ENCODE measurements around the gene AIF1L.

The AIF1L gene

GRCh38 chr9:131067625-131068024 is 28.7 kb upstream of the AIF1L start:
- H3K4me3 ChIP-seq (ENCODE audit: low read depth, low read length): no peak overlapping the region
- no peak for TF ChIP-seq CTCF (IDR thresholded peaks at IDR 0.05; ENCODE audit: low read depth, low read length)

- no peak overlapping the region for H3K4me3 ChIP-seq (ENCODE audit: low read depth, low read length)
- no peak for TF ChIP-seq CTCF (IDR thresholded peaks at IDR 0.05; ENCODE audit: low read depth, low read length)
These were observed 28.1 kb upstream of the AIF1L start for GRCh38 chr9:131068076-131068816.

GRCh38 chr9:131069699-131070098 is 26.6 kb upstream of the AIF1L start:
- H3K4me3 ChIP-seq (ENCODE audit: low read depth, low read length): no peak overlapping the region
- no peak for TF ChIP-seq CTCF (IDR thresholded peaks at IDR 0.05; ENCODE audit: low read depth, low read length)

GRCh38 chr9:131072107-131072870 is 24.0 kb upstream of the AIF1L start:
- no peak for TF ChIP-seq CTCF (IDR thresholded peaks at IDR 0.05; ENCODE audit: low read depth, low read length)
- no peak overlapping the region for H3K4me3 ChIP-seq (ENCODE audit: low read depth, low read length)

GRCh38 chr9:131072871-131073237 is 23.5 kb upstream of the AIF1L start:
- TF ChIP-seq CTCF (IDR thresholded peaks at IDR 0.05; ENCODE audit: low read depth, low read length): no peak
- no peak overlapping the region for H3K4me3 ChIP-seq (ENCODE audit: low read depth, low read length)

- H3K4me3 ChIP-seq (ENCODE audit: low read depth, low read length): no peak overlapping the region
- TF ChIP-seq CTCF (IDR thresholded peaks at IDR 0.05; ENCODE audit: low read depth, low read length): no peak
These were observed 19.8 kb upstream of the AIF1L start for GRCh38 chr9:131076347-131077195.
